WI38 (cell line): ENCODE measurements around the gene EXOC7.
"Not testable (repeated sequence)": the region's sequence is repeated elsewhere in the genome, so short reads cannot be mapped to it uniquely, and the experiment has no call there.

Experiments used
- H3K4me3 ChIP-seq: 2 replicates; pipeline ENCODE4 v1.5.1; 2011; ENCODE audit warnings: low read depth, mild to moderate bottlenecking, control low read depth, low read length
- TF ChIP-seq, protein P1 (sequence below): IDR thresholded peaks from 2 replicates; pipeline ENCODE4 v1.5.1; 2012; ENCODE audit warnings: low read depth, mild to moderate bottlenecking, control low read depth, low read length

Gene EXOC7

DNA sequence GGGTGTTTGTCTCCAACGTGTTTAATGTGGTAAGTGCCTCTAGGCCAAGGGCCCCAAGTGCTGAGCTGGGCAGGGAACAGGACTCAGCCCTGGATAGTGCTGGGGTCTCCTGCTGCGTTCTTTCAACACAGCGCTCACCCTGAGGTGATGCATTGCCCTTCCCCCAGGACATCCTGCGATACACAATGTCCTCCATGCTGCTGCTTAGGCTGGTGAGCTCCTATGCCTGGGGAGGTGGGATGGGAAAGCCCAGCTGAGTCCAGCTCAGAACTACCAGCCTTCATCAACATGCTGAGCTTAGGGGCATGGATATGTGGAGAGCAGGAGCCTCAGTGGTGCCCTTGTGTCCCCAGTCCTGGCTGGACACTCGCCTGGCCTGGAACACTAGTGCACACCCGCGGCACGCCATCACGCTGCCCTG lies 24.0 kb downstream of the EXOC7 start:
- TF ChIP-seq, protein P1, sequence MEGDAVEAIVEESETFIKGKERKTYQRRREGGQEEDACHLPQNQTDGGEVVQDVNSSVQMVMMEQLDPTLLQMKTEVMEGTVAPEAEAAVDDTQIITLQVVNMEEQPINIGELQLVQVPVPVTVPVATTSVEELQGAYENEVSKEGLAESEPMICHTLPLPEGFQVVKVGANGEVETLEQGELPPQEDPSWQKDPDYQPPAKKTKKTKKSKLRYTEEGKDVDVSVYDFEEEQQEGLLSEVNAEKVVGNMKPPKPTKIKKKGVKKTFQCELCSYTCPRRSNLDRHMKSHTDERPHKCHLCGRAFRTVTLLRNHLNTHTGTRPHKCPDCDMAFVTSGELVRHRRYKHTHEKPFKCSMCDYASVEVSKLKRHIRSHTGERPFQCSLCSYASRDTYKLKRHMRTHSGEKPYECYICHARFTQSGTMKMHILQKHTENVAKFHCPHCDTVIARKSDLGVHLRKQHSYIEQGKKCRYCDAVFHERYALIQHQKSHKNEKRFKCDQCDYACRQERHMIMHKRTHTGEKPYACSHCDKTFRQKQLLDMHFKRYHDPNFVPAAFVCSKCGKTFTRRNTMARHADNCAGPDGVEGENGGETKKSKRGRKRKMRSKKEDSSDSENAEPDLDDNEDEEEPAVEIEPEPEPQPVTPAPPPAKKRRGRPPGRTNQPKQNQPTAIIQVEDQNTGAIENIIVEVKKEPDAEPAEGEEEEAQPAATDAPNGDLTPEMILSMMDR, result no peak
- no peak overlapping the region for H3K4me3 ChIP-seq

DNA sequence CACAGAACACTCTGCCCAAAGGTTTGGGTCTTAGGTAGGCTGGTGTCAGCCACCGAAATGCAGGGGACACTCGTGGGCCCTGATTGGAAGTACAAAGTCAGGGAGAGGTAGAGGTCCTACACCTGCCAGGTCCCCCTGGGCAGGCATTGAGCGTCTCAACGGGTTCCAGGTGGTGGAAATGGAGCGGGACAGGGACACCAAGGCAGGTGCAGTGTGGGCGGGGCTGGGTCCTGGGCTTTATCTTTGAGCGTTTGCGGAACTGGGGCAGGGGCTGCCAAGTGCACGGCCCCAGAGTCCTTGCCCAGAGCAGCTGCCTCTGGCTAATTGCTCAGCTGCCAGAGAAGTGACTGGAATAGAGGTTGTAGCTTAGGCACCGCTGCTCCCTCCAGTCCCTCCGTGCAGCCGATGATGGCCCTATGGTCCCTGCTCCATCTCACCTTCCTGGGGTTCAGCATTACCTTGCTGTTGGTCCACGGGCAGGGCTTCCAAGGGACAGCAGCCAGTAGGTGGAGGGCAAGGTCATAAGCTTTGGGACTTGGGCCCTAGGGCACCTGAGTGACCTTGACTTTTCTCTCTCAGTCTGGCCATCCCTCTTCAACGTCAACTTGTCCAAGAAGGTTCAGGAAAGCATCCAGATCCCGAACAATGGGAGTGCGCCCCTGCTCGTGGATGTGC lies 24.6 kb downstream of the EXOC7 start, which contains the start of gene ZACN:
TSS of gene ZACN (plus strand) at position 323 of the 675 bp plus-strand sequence. CDS start at position 406, 83 bp downstream.
- H3K4me3 ChIP-seq, result no peak within 1 kb of the TSS
- TF ChIP-seq, protein P1, result no peak

- H3K4me3 ChIP-seq, result not testable (repeated sequence)
Measured at GRCh38 chr17:76078370-76078769, 25.2 kb downstream of the EXOC7 start.

DNA sequence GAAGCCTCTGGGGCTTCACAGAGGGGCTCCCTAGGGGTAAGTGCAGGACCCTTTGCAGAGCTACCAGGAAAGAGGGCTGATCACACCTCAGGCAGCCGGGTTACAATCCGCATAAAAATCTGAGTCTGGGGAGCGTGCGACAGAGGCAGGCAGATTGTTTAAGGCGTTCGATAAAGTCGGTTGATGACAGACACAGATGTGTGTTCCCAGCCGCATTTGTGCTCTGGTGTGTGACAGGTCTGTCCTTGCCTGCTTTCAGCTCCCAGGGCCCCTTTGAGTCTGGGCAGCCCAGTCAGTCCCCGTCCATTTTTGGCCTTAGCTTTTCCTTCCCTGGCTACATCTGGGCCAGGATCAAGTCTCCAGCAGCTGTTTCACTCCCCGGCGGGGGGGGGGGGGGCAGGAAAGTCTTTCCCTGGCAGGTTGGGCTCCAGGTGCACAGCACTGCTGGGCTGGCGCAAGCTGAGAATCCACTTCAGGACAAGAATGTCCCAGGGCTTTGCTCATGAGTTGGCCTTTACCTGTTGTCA lies 25.9 kb downstream of the EXOC7 start:
- H3K4me3 ChIP-seq, result no peak overlapping the region

GRCh38 chr17:76076765-76077583 lies 26.6 kb downstream of the EXOC7 start:
- TF ChIP-seq, protein P1, result no peak

More for the DNA sequence above, 25.9 kb downstream of the EXOC7 start:
- TF ChIP-seq, protein P1, result no peak

GRCh38 chr17:76076146-76076764 lies 27.3 kb downstream of the EXOC7 start:
- TF ChIP-seq, protein P1, result no peak

More at GRCh38 chr17:76076765-76077583, 26.6 kb downstream of the EXOC7 start:
- H3K4me3 ChIP-seq, result no peak overlapping the region

GRCh38 chr17:76075364-76076145 lies 28.0 kb downstream of the EXOC7 start:
- TF ChIP-seq, protein P1, result no peak
- no peak overlapping the region for H3K4me3 ChIP-seq

More at GRCh38 chr17:76076146-76076764, 27.3 kb downstream of the EXOC7 start:
- H3K4me3 ChIP-seq, result no peak overlapping the region
